Activated B cell treated with CpG ODN at 0.5 μM for 24 hours (primary cell): Measurements from ENCODE around the gene OPN1SW. TPM values are rescaled to one million over a fixed set of nuclear protein-coding genes. Genes with fewer than 3 reads are reported as not detected.

Source experiments
- ATAC-seq: fragments of 200-7000 bp; cut with Tn5 transposase; one replicate; pipeline ENCODE4 v1.10.0; 2021; ENCODE audit warnings: low read depth, mild to moderate bottlenecking, moderate library complexity
- CTCF ChIA-PET: fragments of 350-600 bp; sonication (Branson Sonifier 250); formaldehyde crosslinking; loops from one replicate; lab custom pipeline; 2021; ENCODE audit warnings: antibody characterized with exemption; lab: Charles Lee
- POLR2A ChIA-PET: fragments of 350-600 bp; sonication (Branson Sonifier 250); formaldehyde crosslinking; loops from one replicate; lab custom pipeline; 2021; ENCODE audit warnings: antibody characterized with exemption; lab: Charles Lee
- DNase-seq: peaks from one replicate; pipeline ENCODE4 v3.0.0; 2022
- H3K27ac Mint-ChIP-seq: one replicate; pipeline ENCODE4 v1.8.0; 2020; ENCODE audit warnings: mixed read lengths
- H3K27me3 Mint-ChIP-seq: one replicate; pipeline ENCODE4 v1.8.0; 2021; ENCODE audit warnings: mixed read lengths
- H3K36me3 Mint-ChIP-seq: one replicate; pipeline ENCODE4 v1.8.0; 2021; ENCODE audit warnings: low read depth, mixed read lengths
- H3K4me1 Mint-ChIP-seq: one replicate; pipeline ENCODE4 v1.8.0; 2021; ENCODE audit warnings: mixed read lengths
- H3K4me3 Mint-ChIP-seq: one replicate; pipeline ENCODE4 v1.8.0; 2020; ENCODE audit warnings: mild to moderate bottlenecking, mixed read lengths
- H3K9me3 Mint-ChIP-seq: one replicate; pipeline ENCODE4 v1.8.0; 2020; ENCODE audit warnings: mixed read lengths
- intact Hi-C: fragments of 100-400 bp; cut with micrococcal nuclease; formaldehyde crosslinking; loops from one replicate; pipeline ENCODE4 v1.15.1; 2024
- total RNA-seq: library from RNA; stranded (reverse); gene quantifications from 2 replicates; pipeline ENCODE4 v1.2.3, GENCODE V29; 2022
- TF ChIP-seq, protein P1 (sequence below): fragments of 200-600 bp; IDR thresholded peaks from one replicate; pipeline ENCODE4 v1.8.0; 2022; ENCODE audit warnings: antibody characterized with exemption, mild to moderate bottlenecking

The OPN1SW gene
- total RNA-seq, 1 donor from 2014 or later = not detected

- ATAC-seq = no peak
- Mint-ChIP-seq H3K4me3 (no peak overlapping the region), H3K9me3 (no peaks in the 10 kb centered on the region), H3K27me3 (peaks cover 13% of the 10 kb centered on the region), H3K27ac (no peak overlapping the region), H3K36me3 (no peaks in the 10 kb centered on the region), H3K4me1 (no peaks in the 10 kb centered on the region)
- ChIA-PET POLR2A (no interaction called here), CTCF (no interaction called here)
- intact Hi-C loops = no loop called here
- DNase-seq = no peak
- TF ChIP-seq, protein P1, sequence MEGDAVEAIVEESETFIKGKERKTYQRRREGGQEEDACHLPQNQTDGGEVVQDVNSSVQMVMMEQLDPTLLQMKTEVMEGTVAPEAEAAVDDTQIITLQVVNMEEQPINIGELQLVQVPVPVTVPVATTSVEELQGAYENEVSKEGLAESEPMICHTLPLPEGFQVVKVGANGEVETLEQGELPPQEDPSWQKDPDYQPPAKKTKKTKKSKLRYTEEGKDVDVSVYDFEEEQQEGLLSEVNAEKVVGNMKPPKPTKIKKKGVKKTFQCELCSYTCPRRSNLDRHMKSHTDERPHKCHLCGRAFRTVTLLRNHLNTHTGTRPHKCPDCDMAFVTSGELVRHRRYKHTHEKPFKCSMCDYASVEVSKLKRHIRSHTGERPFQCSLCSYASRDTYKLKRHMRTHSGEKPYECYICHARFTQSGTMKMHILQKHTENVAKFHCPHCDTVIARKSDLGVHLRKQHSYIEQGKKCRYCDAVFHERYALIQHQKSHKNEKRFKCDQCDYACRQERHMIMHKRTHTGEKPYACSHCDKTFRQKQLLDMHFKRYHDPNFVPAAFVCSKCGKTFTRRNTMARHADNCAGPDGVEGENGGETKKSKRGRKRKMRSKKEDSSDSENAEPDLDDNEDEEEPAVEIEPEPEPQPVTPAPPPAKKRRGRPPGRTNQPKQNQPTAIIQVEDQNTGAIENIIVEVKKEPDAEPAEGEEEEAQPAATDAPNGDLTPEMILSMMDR = no peak
Observed at GRCh38 chr7:128727239-128727638, 48.4 kb downstream of the OPN1SW start.

- Mint-ChIP-seq H3K36me3 (no peaks in the 10 kb centered on the region), H3K27ac (no peak overlapping the region), H3K4me3 (no peak overlapping the region), H3K9me3 (no peaks in the 10 kb centered on the region), H3K27me3 (peaks cover 11% of the 10 kb centered on the region), H3K4me1 (no peaks in the 10 kb centered on the region)
- ATAC-seq = no peak
- no peak for DNase-seq
- POLR2A ChIA-PET = no interaction called here
- TF ChIP-seq, protein P1 = no peak
- CTCF ChIA-PET = interaction anchor here (1.5 kb wide), 1 partner anchor 157 kb away, joined by 3 read pairs; no protein-coding TSS in a partner anchor
- intact Hi-C loops = no loop called here
Observed at GRCh38 chr7:128726737-128727072, 48.9 kb downstream of the OPN1SW start.

GRCh38 chr7:128726059-128726736 lies 49.4 kb downstream of the OPN1SW start:
- Mint-ChIP-seq H3K9me3 (no peaks in the 10 kb centered on the region), H3K4me3 (no peak overlapping the region), H3K36me3 (no peaks in the 10 kb centered on the region), H3K27ac (no peak overlapping the region), H3K27me3 (peaks cover 9% of the 10 kb centered on the region), H3K4me1 (no peaks in the 10 kb centered on the region)
- TF ChIP-seq, protein P1 = no peak
- no peak for ATAC-seq
- CTCF ChIA-PET = interaction anchor here (1.5 kb wide), 1 partner anchor 158 kb away, joined by 3 read pairs; no protein-coding TSS in a partner anchor
- POLR2A ChIA-PET = no interaction called here
- no peak for DNase-seq
- intact Hi-C loops = no loop called here

- DNase-seq = no peak
- H3K4me1 Mint-ChIP-seq = no peaks in the 10 kb centered on the region
- H3K36me3 Mint-ChIP-seq = no peaks in the 10 kb centered on the region
- H3K4me3 Mint-ChIP-seq = no peak overlapping the region
- H3K27ac Mint-ChIP-seq = no peak overlapping the region
- TF ChIP-seq, protein P1 = no peak
- intact Hi-C loops = no loop called here
- ATAC-seq = no peak
- no peaks in the 10 kb centered on the region for H3K9me3 Mint-ChIP-seq
- ChIA-PET POLR2A (no interaction called here), CTCF (interaction anchor here (1.5 kb wide), 1 partner anchor 158 kb away, joined by 3 read pairs; no protein-coding TSS in a partner anchor)
- peaks cover 9% of the 10 kb centered on the region for H3K27me3 Mint-ChIP-seq
Observed at GRCh38 chr7:128725531-128725930, 50.1 kb downstream of the OPN1SW start.

- POLR2A ChIA-PET = no interaction called here
- Mint-ChIP-seq H3K4me3 (no peak overlapping the region), H3K27ac (no peak overlapping the region), H3K36me3 (no peaks in the 10 kb centered on the region), H3K4me1 (no peaks in the 10 kb centered on the region), H3K9me3 (no peaks in the 10 kb centered on the region), H3K27me3 (peaks cover 9% of the 10 kb centered on the region)
- intact Hi-C loops = no loop called here
- CTCF ChIA-PET = no interaction called here
- DNase-seq (no peak), ATAC-seq (no peak)
- TF ChIP-seq, protein P1 = no peak
Observed at GRCh38 chr7:128724743-128725142, 50.9 kb downstream of the OPN1SW start.

Other genes with a start within 250 kb of the OPN1SW start
- gene GARIN1A, start 103.5 kb downstream of the OPN1SW start, total RNA-seq = 1.2 and 1.4 TPM in 2 replicates
- gene CALU, start 36.4 kb downstream of the OPN1SW start, total RNA-seq = 14.7 and 15.4 TPM in 2 replicates
- 4.8 and 5.1 TPM in 2 replicates for gene CCDC136, start 16.2 kb upstream of the OPN1SW start, total RNA-seq
- not detected in 2 replicates for gene FLNC, start 54.6 kb upstream of the OPN1SW start, total RNA-seq
- 100.0 and 113 TPM in 2 replicates for gene ATP6V1F, start 87.1 kb upstream of the OPN1SW start, total RNA-seq
- 4.1 and 4.4 TPM in 2 replicates for gene KCP, start 134.9 kb upstream of the OPN1SW start, total RNA-seq
- 145 and 164 TPM in 2 replicates for gene IRF5, start 162.1 kb upstream of the OPN1SW start, total RNA-seq